GM08714 (cell line): ENCODE results near the gene HLA-DOA.

ENCODE experiments used
- H3K4me3 ChIP-seq: fragments of 200-500 bp; sonication (Bioruptor generic); 2 replicates; pipeline ENCODE4 v1.5.1; 2014; ENCODE audit warnings: mild to moderate bottlenecking, low read length, inconsistent platforms
- ZNF274 ChIP-seq: IDR thresholded peaks from 2 replicates; pipeline ENCODE4 v1.6.1; 2012; ENCODE audit warnings: mild to moderate bottlenecking, low read depth, low read length

The HLA-DOA gene

DNA sequence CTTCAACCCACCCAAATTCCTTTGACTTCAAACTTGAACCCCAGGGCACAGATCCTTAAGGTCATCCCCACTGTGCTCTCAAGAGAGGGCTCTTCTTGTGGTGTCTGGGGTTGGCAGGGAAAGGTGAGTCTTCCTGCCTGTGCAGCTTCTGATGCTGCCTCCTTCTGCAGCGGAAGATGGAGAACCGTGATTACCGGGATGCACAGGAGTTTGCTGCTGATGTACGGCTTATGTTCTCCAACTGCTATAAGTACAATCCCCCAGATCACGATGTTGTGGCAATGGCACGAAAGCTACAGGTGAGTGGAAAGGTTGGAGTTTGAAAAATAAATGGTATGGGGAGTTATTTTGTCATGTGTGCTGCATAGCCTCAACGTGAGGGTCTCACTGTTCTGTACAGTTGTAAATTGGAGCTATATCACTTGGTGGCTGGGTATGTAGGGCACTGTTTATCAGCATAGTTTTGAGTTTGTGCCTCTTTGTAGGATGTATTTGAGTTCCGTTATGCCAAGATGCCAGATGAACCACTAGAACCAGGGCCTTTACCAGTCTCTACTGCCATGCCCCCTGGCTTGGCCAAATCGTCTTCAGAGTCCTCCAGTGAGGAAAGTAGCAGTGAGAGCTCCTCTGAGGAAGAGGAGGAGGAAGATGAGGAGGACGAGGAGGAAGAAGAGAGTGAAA lies 32.0 kb downstream of the HLA-DOA start:
- H3K4me3 ChIP-seq: no peak overlapping the region
- TF ChIP-seq ZNF274: no peak

DNA sequence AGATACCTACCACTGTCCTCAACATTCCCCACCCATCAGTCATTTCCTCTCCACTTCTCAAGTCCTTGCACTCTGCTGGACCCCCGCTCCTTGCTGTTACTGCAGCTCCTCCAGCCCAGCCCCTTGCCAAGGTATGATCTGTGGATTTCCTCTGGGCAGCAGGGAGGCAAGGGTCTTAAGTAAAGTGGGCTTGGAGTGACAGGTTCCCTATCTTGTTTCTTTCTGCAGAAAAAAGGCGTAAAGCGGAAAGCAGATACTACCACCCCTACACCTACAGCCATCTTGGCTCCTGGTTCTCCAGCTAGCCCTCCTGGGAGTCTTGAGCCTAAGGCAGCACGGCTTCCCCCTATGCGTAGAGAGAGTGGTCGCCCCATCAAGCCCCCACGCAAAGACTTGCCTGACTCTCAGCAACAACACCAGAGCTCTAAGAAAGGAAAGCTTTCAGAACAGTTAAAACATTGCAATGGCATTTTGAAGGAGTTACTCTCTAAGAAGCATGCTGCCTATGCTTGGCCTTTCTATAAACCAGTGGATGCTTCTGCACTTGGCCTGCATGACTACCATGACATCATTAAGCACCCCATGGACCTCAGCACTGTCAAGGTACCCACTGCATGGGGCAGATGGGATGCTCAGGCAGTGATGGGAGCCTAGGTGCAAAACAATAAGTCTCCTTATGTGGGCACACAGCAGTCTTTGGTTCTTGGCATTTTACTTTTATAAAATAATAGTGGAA lies 32.9 kb downstream of the HLA-DOA start:
- no peak for TF ChIP-seq ZNF274
- H3K4me3 ChIP-seq: peak overlapping the region; percentile 99; the same call in 1 of the 2 replicates

DNA sequence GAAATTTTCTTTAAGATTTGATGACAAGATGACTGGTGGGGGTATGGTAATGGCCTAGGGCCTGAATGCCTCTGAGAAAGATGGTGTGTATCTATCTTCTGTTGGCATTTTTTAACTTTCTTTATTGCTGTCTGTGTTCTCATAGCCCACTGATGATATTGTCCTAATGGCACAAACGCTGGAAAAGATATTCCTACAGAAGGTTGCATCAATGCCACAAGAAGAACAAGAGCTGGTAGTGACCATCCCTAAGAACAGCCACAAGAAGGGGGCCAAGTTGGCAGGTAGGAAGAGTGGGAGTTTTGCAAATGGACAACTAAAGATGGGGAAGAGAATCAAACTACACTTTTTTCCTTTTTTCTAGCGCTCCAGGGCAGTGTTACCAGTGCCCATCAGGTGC lies 33.5 kb downstream of the HLA-DOA start:
- H3K4me3 ChIP-seq: peak overlapping the region; percentile 99
- no peak for TF ChIP-seq ZNF274

DNA sequence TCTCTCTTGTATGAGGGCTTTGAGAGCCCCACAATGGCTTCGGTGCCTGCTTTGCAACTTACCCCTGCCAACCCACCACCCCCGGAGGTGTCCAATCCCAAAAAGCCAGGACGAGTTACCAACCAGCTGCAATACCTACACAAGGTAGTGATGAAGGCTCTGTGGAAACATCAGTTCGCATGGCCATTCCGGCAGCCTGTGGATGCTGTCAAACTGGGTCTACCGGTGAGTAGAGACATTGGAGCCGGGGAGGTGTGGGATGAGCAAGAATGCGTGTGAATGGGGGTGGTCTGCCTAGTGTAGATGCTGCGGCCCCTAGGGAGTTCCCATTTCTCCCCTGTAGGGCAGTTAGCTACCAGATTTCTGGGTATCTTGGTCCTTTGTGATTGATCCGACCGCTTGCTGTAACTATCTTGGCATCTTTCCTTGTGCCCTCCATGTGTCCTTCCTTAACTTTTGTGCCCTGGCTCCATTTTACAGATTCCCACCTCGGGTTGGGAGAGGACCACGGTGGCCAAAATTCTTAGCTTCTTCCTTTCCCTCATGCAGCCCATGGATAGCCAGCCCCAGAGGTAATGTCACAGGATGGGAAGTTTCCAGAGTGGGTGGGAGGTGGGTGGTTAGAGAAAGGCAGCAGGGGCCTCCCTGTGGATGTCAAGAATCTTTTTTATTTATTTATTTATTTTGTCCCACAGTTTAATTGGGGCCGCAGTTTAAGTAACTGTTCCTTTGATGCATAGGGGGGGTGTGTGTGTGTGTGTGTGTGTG lies 34.7 kb downstream of the HLA-DOA start:
- TF ChIP-seq ZNF274: no peak
- peak overlapping the region; percentile 99 for H3K4me3 ChIP-seq

DNA sequence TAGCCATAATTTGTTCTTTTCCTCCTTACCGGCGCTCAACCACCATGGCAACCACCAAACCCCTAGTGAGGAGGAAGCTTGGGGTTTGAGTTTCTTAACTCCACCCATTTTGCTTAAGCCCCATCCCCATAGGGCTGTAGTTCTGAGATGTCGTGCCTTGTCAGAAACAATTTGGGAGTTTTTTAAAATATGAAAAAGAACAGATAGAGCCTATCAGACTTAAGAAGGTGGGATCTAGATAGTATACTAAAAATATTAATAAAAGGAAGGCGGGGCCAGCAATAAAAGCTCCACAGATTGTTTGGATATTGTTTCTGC lies 35.4 kb downstream of the HLA-DOA start:
- TF ChIP-seq ZNF274: no peak
- peak overlapping the region; percentile 99 for H3K4me3 ChIP-seq

DNA sequence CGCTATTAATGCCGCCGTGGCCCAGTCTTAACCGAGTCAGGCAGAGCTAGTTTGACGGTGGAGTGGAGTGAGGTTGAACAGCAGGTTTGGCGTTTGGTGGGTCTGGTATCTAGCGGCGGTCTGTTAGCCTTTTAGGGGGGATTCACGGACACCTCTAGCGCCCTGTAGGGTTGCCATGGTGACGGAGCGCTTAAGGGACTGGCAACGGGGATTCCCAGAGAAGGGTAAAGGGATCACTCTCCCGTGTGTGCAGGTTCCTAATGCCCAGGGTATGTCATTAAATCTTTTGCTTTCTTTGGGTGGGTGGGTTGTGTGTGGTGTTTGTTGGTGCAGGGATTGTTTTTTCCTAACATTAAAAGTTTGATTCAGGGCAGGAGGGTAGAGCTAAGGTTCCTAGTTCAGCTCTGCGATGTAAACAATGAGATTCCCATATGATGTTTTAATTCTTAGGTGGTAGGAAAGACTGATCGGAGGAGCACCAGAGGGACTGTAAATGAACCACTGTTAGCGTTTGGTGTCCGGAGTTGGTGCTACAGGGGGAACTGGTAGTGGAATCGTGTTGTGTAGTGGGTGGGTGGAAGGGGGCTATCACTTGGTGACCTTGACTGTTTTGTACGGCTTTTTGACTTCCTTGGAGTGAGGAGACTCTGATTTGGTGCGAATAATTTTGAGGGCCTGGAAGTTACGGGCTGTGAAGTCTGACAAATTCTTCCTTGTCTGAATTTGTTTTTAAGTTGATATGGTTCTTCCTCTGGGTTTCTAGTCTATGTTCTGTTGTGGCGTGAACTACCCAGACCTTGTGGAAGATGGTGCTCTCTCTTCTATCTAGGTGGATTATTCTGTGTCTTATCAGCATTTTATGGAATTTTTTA lies 36.0 kb downstream of the HLA-DOA start:
- TF ChIP-seq ZNF274: no peak
- H3K4me3 ChIP-seq: peak overlapping the region; percentile 99

DNA sequence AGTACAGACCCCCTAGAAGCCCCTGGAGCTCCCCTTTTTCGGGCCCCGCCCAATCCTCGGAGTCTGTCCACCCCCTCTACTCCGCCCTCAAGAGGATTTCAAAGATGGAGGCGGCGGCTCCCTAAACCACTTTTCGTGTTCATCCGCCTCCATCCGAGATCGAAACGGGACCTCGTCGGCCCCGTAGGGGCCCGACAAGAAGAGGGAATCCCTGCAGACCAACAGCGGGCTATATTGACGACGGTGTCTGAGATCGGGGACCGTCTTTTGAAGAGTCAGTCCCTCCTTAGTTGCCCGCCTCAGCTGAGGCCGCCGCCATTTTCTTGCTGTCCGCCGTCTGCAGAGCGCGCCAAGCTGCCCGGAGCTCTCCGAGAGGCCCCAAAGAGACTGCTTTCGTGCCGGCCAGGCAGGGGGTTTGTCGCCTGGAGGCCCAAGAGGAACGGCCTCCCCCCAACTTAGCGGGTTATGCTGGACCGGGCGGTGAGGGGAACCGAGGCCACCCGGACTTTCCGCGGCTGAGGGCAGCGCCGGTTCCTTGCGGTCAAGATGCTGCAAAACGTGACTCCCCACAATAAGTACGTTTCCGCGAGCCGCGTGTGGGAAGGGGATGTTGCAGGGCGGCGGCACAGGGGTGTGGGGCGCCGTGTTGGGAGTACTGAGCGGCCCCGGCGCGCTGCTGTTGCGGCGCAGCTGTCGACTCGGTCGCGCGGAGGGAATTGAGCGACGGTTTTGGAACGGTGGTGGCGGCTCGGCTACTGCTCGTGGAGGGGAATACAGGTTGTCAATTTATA lies 36.8 kb downstream of the HLA-DOA start:
- no peak for TF ChIP-seq ZNF274
- H3K4me3 ChIP-seq: peak overlapping the region; percentile 99

DNA sequence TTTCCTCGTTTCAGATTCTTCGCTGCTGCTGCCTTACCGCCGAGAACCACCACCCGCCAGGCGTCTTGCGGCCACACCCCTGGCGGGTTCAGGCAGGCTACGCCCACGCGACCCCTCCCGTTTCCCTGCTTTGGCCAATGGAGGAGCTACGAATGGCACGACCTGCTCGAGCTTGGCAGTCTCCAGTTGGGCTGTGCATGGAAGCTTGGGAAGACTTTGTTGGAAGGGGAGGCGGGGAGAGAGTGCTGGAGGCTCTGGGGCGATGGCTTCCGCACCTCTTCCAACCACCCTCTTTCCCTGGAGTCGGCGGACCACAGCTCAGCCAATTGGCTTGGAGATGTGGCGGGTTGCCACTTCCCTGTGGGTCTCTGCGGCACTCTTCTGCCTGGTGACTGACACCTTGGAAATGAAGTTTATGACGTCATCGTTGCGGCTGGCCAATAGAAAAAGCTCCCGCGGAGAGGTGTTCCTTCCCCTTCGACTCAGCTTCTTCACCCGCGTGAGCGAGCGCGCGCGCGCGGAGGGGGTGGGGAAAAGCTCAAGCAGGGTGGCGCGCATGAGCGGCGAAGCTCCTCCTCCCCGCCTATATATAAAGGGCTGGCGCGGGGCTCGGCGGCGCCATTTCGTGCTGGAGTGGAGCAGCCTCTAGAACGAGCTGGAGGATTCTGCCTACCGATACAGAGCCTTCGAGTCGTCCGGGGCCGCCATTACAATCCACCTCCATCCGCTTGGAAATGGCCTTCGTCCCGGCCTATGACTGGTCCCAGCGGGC lies 37.6 kb downstream of the HLA-DOA start:
- peak overlapping the region; percentile 99 for H3K4me3 ChIP-seq
- TF ChIP-seq ZNF274: no peak

DNA sequence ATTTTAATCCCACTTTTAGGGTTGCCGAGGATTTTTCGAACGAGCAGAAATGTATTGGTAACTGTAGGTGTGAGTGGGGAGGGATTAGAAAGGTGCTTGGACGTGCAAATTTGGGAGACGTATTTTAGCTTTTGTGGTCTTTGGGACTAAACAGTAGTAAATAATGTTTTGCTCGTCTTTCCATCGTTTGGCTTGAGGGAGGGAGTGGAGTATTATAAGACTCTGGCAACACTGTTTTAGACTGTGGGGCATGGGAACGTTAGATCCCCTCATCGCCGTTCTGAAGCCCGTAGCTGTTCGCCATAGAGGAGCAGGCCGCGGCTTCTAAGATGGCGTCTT lies 38.2 kb downstream of the HLA-DOA start:
- TF ChIP-seq ZNF274: no peak

DNA sequence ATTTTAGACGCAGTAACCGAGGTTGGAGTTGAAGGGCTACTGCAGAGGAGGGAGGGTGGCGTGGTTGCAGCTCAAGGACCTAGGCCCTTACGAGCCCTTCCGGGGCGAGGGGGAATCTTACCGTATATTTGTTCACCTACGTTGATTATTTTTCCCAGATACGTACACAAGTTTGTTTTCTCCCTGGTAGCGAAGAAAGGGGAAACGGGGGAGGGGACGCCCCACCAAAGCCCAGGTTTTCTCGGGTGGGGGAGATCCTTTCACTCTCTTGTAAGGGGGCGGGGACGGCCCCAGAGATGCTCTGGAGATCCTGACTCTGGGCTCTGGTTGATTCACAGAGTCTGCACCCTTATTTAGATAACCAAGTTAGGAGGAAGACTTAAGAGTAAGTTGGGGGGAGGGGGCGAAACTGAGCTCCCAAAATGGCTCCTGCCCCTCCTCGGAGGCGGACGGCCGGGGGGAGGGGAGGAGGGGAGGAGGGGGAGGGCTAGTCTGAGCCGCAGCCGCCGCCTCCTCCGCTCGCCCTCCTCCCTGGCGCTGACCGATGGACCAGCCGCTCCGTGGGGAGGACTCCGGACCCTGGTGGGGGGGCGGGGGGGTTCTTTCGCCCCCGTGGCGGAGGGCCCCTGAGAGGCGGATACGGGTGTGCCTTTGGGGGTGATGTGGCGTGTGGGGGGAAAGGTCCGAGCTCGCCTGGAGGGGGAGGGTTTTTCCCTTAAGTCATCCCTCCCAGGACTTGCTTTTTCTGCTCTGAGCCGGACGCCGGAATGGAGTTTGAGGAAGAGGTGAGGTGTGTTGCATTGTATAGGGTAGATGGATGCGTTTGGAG lies 38.8 kb downstream of the HLA-DOA start:
- peak overlapping the region; percentile 98 for H3K4me3 ChIP-seq
- TF ChIP-seq ZNF274: no peak

More for the DNA sequence above, 38.2 kb downstream of the HLA-DOA start:
- H3K4me3 ChIP-seq: peak overlapping the region; percentile 98

DNA sequence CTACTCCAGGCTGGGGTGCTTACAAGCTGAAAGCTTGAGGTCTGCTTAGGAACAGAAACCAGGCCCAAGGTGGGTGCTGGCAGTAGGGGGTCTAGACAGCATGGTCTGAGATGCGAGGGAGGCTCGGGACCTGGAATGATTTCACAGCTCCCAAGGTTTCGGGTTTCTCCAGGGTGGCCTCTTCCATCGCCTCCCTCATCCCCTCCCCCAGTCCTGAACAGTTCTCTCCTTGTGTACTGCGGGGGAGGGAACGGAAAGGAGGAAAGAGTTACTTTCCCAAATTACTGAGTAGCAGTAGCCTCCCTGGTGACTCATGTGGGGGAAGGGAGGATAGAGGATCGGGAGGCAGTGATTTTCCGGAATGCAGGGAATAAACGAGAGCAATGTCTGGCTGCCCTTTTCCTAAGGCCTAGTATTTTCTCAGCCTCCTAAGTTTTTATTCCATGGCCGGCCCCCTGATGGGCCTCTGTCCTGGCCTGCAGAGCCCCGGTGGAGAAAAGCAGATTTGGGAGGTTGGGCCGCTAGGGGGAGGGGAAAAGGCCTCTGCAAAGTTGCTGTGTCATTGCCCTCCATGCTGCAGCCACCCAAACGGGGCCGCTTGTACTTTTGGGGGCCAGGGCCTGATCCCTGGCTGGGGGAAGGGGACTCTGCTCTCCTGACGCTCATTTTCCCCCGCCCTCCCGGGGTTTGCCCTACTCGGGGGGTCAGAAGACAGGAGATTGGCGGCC lies 39.5 kb downstream of the HLA-DOA start:
- no peak for TF ChIP-seq ZNF274
- H3K4me3 ChIP-seq: peak overlapping the region; percentile 86
